ENCODE measurements around the gene PITPNC1. TPM values are rescaled to one million over a fixed set of nuclear protein-coding genes. Genes with fewer than 3 reads are reported as not detected.
A peak's percentile ranks its signal among the peaks of the same experiment; 100 is the strongest.

Gene PITPNC1
- total and polyA plus RNA-seq, 2 of the 13 experiments (the other 11 are each of a cell fraction or from before 2014, with no cell fraction given): 4.1 to 5.7 TPM

- no peak for TF ChIP-seq KLF15 (CRISPR knock-in tag; IDR thresholded peaks at IDR 0.05; ENCODE audit: borderline replicate concordance)
- TF ChIP-seq JUND (CRISPR knock-in tag; IDR thresholded peaks at IDR 0.05): peak; percentile 11; the same call in 1 of the 2 replicates
- TF ChIP-seq, protein P1, sequence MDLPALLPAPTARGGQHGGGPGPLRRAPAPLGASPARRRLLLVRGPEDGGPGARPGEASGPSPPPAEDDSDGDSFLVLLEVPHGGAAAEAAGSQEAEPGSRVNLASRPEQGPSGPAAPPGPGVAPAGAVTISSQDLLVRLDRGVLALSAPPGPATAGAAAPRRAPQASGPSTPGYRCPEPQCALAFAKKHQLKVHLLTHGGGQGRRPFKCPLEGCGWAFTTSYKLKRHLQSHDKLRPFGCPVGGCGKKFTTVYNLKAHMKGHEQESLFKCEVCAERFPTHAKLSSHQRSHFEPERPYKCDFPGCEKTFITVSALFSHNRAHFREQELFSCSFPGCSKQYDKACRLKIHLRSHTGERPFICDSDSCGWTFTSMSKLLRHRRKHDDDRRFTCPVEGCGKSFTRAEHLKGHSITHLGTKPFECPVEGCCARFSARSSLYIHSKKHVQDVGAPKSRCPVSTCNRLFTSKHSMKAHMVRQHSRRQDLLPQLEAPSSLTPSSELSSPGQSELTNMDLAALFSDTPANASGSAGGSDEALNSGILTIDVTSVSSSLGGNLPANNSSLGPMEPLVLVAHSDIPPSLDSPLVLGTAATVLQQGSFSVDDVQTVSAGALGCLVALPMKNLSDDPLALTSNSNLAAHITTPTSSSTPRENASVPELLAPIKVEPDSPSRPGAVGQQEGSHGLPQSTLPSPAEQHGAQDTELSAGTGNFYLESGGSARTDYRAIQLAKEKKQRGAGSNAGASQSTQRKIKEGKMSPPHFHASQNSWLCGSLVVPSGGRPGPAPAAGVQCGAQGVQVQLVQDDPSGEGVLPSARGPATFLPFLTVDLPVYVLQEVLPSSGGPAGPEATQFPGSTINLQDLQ (CRISPR knock-in tag; IDR thresholded peaks at IDR 0.05): no peak
- no peak for TF ChIP-seq WIZ (CRISPR knock-in tag; IDR thresholded peaks at IDR 0.05)
- no peak for TF ChIP-seq ZNF530 (CRISPR knock-in tag; IDR thresholded peaks at IDR 0.05; ENCODE audit: low read depth)
- TF ChIP-seq, protein P2, sequence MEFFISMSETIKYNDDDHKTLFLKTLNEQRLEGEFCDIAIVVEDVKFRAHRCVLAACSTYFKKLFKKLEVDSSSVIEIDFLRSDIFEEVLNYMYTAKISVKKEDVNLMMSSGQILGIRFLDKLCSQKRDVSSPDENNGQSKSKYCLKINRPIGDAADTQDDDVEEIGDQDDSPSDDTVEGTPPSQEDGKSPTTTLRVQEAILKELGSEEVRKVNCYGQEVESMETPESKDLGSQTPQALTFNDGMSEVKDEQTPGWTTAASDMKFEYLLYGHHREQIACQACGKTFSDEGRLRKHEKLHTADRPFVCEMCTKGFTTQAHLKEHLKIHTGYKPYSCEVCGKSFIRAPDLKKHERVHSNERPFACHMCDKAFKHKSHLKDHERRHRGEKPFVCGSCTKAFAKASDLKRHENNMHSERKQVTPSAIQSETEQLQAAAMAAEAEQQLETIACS (CRISPR knock-in tag; IDR thresholded peaks at IDR 0.05): peak; percentile 64; the same call in 1 of the 2 replicates
- peak; percentile 24; the same call in 1 of the 2 replicates for TF ChIP-seq ZNF547 (CRISPR knock-in tag; IDR thresholded peaks at IDR 0.05)
- TF ChIP-seq, protein P3, sequence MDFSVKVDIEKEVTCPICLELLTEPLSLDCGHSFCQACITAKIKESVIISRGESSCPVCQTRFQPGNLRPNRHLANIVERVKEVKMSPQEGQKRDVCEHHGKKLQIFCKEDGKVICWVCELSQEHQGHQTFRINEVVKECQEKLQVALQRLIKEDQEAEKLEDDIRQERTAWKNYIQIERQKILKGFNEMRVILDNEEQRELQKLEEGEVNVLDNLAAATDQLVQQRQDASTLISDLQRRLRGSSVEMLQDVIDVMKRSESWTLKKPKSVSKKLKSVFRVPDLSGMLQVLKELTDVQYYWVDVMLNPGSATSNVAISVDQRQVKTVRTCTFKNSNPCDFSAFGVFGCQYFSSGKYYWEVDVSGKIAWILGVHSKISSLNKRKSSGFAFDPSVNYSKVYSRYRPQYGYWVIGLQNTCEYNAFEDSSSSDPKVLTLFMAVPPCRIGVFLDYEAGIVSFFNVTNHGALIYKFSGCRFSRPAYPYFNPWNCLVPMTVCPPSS (IDR thresholded peaks at IDR 0.05): no peak
- 0 out of 2 replicates have a peak, but pooled peaks have one; percentile 57 for TF ChIP-seq PRDM15 (CRISPR knock-in tag; IDR thresholded peaks at IDR 0.05)
- TF ChIP-seq FOXK1 (CRISPR knock-in tag; IDR thresholded peaks at IDR 0.05; ENCODE audit: borderline replicate concordance, low read depth): 0 out of 2 replicates have a peak, but pooled peaks have one; percentile 12
- TF ChIP-seq ATF5 (CRISPR knock-in tag; IDR thresholded peaks at IDR 0.05; ENCODE audit: low read depth): no peak
- TF ChIP-seq, protein P4, sequence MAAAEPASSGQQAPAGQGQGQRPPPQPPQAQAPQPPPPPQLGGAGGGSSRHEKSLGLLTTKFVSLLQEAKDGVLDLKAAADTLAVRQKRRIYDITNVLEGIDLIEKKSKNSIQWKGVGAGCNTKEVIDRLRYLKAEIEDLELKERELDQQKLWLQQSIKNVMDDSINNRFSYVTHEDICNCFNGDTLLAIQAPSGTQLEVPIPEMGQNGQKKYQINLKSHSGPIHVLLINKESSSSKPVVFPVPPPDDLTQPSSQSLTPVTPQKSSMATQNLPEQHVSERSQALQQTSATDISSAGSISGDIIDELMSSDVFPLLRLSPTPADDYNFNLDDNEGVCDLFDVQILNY (CRISPR knock-in tag; conservative IDR thresholded peaks at IDR 0.05): no peak
- no peak for TF ChIP-seq SMYD3 (CRISPR knock-in tag; IDR thresholded peaks at IDR 0.05)
- TF ChIP-seq, protein P5, sequence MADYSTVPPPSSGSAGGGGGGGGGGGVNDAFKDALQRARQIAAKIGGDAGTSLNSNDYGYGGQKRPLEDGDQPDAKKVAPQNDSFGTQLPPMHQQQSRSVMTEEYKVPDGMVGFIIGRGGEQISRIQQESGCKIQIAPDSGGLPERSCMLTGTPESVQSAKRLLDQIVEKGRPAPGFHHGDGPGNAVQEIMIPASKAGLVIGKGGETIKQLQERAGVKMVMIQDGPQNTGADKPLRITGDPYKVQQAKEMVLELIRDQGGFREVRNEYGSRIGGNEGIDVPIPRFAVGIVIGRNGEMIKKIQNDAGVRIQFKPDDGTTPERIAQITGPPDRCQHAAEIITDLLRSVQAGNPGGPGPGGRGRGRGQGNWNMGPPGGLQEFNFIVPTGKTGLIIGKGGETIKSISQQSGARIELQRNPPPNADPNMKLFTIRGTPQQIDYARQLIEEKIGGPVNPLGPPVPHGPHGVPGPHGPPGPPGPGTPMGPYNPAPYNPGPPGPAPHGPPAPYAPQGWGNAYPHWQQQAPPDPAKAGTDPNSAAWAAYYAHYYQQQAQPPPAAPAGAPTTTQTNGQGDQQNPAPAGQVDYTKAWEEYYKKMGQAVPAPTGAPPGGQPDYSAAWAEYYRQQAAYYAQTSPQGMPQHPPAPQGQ (CRISPR knock-in tag; IDR thresholded peaks at IDR 0.05; ENCODE audit: borderline replicate concordance): no peak
Observed at GRCh38 chr17:67378454-67379250, 1.6 kb downstream of the PITPNC1 start (continued).
